Peyer's patch (tissue), 4 donors: Measurements from ENCODE around the gene PPIB.

Source experiments
- CTCF ChIP-seq, 6 experiments: fragments of 450-650 bp in 4 of 6; fragments of 200-600 bp in 2 of 6; sonication (generic) in 1 of 6; IDR thresholded peaks; one replicate each; pipeline ENCODE4 v1.5.1; 2017 to 2019; ENCODE audit warnings: antibody characterized with exemption in 6 of 6, mild to moderate bottlenecking in 3 of 6, moderate library complexity in 1 of 6
- POLR2A ChIP-seq, 2 donors: fragments of 450-650 bp; IDR thresholded peaks; one replicate each; pipeline ENCODE4 v1.5.1; 2017; ENCODE audit warnings: antibody characterized with exemption in 2 of 2, mild to moderate bottlenecking in 2 of 2, moderate library complexity in 2 of 2

- TF ChIP-seq CTCF (IDR thresholded peaks at IDR 0.05) = no peak
- no peak for TF ChIP-seq POLR2A (IDR thresholded peaks at IDR 0.05)
Observed at GRCh38 chr15:64152507-64153387, 10.1 kb downstream of the PPIB start.
